Progenitor cell of endocrine pancreas (in vitro differentiated cells): Measurements from ENCODE around the gene YIF1A. TPM values are rescaled to one million over a fixed set of nuclear protein-coding genes. Genes with fewer than 3 reads are reported as not detected.
A peak's percentile ranks its signal among the peaks of the same experiment; 100 is the strongest.

Experiments used
- DNase-seq: peaks from one replicate; pipeline ENCODE4 v3.0.0; 2021; ENCODE audit warnings: low spot score; ENCODE audit not compliant: unreplicated experiment
- H3K27ac Mint-ChIP-seq: 2 replicates; pipeline ENCODE4 v1.8.0; 2021; ENCODE audit warnings: mild to moderate bottlenecking, moderate library complexity, mixed read lengths
- H3K27me3 Mint-ChIP-seq: 2 replicates; pipeline ENCODE4 v1.8.0; 2021; ENCODE audit warnings: mixed read lengths
- H3K36me3 Mint-ChIP-seq: 2 replicates; pipeline ENCODE4 v1.8.0; 2022; ENCODE audit warnings: mixed read lengths; ENCODE audit not compliant: insufficient read depth
- H3K4me1 Mint-ChIP-seq: 2 replicates; pipeline ENCODE4 v1.8.0; 2021; ENCODE audit warnings: low read depth, mixed read lengths
- H3K4me3 Mint-ChIP-seq: 2 replicates; pipeline ENCODE4 v1.8.0; 2021; ENCODE audit warnings: low read depth, mild to moderate bottlenecking, moderate library complexity, mixed read lengths
- H3K9me3 Mint-ChIP-seq: 2 replicates; pipeline ENCODE4 v1.8.0; 2021; ENCODE audit warnings: low read depth, mixed read lengths
- CTCF ChIP-seq: fragments of 200-600 bp; sonication (generic); IDR thresholded peaks from one replicate; pipeline ENCODE4 v1.5.0; 2021; ENCODE audit warnings: antibody characterized with exemption, mild to moderate bottlenecking; ENCODE audit not compliant: unreplicated experiment
- total RNA-seq: library from RNA; stranded (reverse); gene quantifications from 2 replicates; pipeline ENCODE4 v1.2.1, GENCODE V29; 2021

YIF1A gene
- total RNA-seq, 1 donor from 2014 or later, result 61.7 TPM

- DNase-seq, result no peak
- peaks cover 20% of the 10 kb centered on the region for H3K4me1 Mint-ChIP-seq
- H3K27ac Mint-ChIP-seq, result no peak within 1 kb of the TSS
- no peaks in the 10 kb centered on the region for H3K36me3 Mint-ChIP-seq
- peak within 1 kb of the TSS; percentile 56 for H3K4me3 Mint-ChIP-seq
- H3K9me3 Mint-ChIP-seq, result no peaks in the 10 kb centered on the region
- no peak for TF ChIP-seq CTCF
- H3K27me3 Mint-ChIP-seq, result peaks cover 31% of the 10 kb centered on the region
Observed at GRCh38 chr11:66291706-66292542, 3.0 kb upstream of the YIF1A start, which contains the start of gene TMEM151A. TMEM151A (plus strand) TSS chr11:66291894; CDS start chr11:66292014, 120 bp downstream.

- Mint-ChIP-seq H3K27ac (no peak overlapping the region), H3K36me3 (no peaks in the 10 kb centered on the region), H3K4me3 (no peak overlapping the region), H3K9me3 (no peaks in the 10 kb centered on the region), H3K27me3 (peaks cover 27% of the 10 kb centered on the region), H3K4me1 (peaks cover 20% of the 10 kb centered on the region)
- DNase-seq, result no peak
- TF ChIP-seq CTCF, result no peak
Observed at GRCh38 chr11:66291303-66291705, 2.4 kb upstream of the YIF1A start.

GRCh38 chr11:66290330-66290621, 1.3 kb upstream of the YIF1A start:
- no peak overlapping the region for H3K27ac Mint-ChIP-seq
- H3K27me3 Mint-ChIP-seq, result peaks cover 24% of the 10 kb centered on the region
- peaks cover 20% of the 10 kb centered on the region for H3K4me1 Mint-ChIP-seq
- peak overlapping the region; percentile 86 for H3K4me3 Mint-ChIP-seq
- H3K9me3 Mint-ChIP-seq, result no peaks in the 10 kb centered on the region
- no peaks in the 10 kb centered on the region for H3K36me3 Mint-ChIP-seq
- no peak for TF ChIP-seq CTCF
- DNase-seq, result no peak

- no peaks in the 10 kb centered on the region for H3K9me3 Mint-ChIP-seq
- no peak for TF ChIP-seq CTCF
- peaks cover 24% of the 10 kb centered on the region for H3K27me3 Mint-ChIP-seq
- peak overlapping the region; percentile 97 for H3K27ac Mint-ChIP-seq
- H3K4me3 Mint-ChIP-seq, result peak overlapping the region; percentile 86
- DNase-seq, result peak; percentile 74
- H3K36me3 Mint-ChIP-seq, result no peaks in the 10 kb centered on the region
- H3K4me1 Mint-ChIP-seq, result peaks cover 20% of the 10 kb centered on the region
Observed at GRCh38 chr11:66289548-66290329, 796 bp upstream of the YIF1A start.

GRCh38 chr11:66287889-66288670, 863 bp downstream of the YIF1A start:
- Mint-ChIP-seq H3K27me3 (peaks cover 15% of the 10 kb centered on the region), H3K4me3 (peak overlapping the region; percentile 86), H3K9me3 (no peaks in the 10 kb centered on the region), H3K27ac (peak overlapping the region; percentile 87), H3K4me1 (peaks cover 20% of the 10 kb centered on the region), H3K36me3 (no peaks in the 10 kb centered on the region)
- DNase-seq, result no peak
- no peak for TF ChIP-seq CTCF
